SK-N-SH treated with all-trans-retinoic acid at 6 μM for 48 hours (cell line): Measurements from ENCODE around the gene IGDCC3.

Experiments
- CSRNP3 ChIP-seq: fragments of 250-450 bp; sonication (Bioruptor Pico); IDR thresholded peaks from 2 replicates; pipeline ENCODE4 v1.5.1; 2021; ENCODE audit warnings: mild to moderate bottlenecking, moderate library complexity
- ESRRG ChIP-seq: fragments of 250-450 bp; sonication (Bioruptor Pico); IDR thresholded peaks from 2 replicates; pipeline ENCODE4 v1.6.1; 2021; ENCODE audit warnings: mild to moderate bottlenecking
- RARB ChIP-seq: fragments of 250-450 bp; sonication (Bioruptor Pico); IDR thresholded peaks from 2 replicates; pipeline ENCODE4 v1.8.0; 2021; ENCODE audit warnings: mild to moderate bottlenecking, moderate library complexity
- TSHZ2 ChIP-seq: fragments of 250-450 bp; sonication (Bioruptor Pico); IDR thresholded peaks from 2 replicates; pipeline ENCODE4 v1.5.0; 2020; ENCODE audit warnings: mild to moderate bottlenecking, moderate library complexity
- ZC3H10 ChIP-seq: fragments of 250-450 bp; sonication (Bioruptor Pico); IDR thresholded peaks from 2 replicates; pipeline ENCODE4 v1.5.1; 2021; ENCODE audit warnings: mild to moderate bottlenecking, moderate library complexity
- ZFP3 ChIP-seq: fragments of 250-450 bp; sonication (Bioruptor Pico); IDR thresholded peaks from 2 replicates; pipeline ENCODE4 v1.5.0; 2020; ENCODE audit warnings: mild to moderate bottlenecking, moderate library complexity

DNA sequence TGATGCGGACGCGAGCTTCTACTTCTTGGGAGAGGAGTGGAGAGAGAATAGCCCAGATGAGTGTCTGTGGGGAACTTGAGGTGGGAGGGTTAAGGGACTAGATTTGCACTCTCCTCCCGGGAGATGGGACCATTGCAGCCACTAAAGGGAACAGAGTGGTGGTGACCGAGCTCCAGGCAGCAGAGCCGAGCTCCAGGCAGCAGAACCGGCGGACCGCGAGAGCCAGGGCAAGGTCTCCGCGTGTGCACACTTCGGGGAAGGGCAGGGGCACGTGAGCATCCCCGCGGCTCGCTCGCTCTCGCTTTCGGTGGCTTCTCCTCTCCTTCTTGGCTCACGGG lies 1.1 kb downstream of the IGDCC3 start:
- TF ChIP-seq ZC3H10 (CRISPR knock-in tag): no peak
- TF ChIP-seq RARB (CRISPR knock-in tag): no peak
- no peak for TF ChIP-seq ZFP3
- TF ChIP-seq ESRRG: no peak
- TF ChIP-seq CSRNP3 (CRISPR knock-in tag): no peak
- no peak for TF ChIP-seq TSHZ2 (CRISPR knock-in tag)
